Skeletal muscle satellite cell (primary cell): ENCODE measurements around the gene CCDC73.

ENCODE experiments used
- H3K27me3 ChIP-seq: 2 replicates; pipeline ENCODE4 v1.7.0; 2013; ENCODE audit warnings: low read length; ENCODE audit not compliant: control insufficient read depth, insufficient read depth
- H3K36me3 ChIP-seq: 2 replicates; pipeline ENCODE4 v1.7.0; 2013; ENCODE audit warnings: mild to moderate bottlenecking, control low read depth, low read length; ENCODE audit not compliant: insufficient read depth
- H3K4me1 ChIP-seq: 2 replicates; pipeline ENCODE4 v1.7.0; 2013; ENCODE audit warnings: low read length; ENCODE audit not compliant: control insufficient read depth, insufficient read depth
- H3K4me2 ChIP-seq: 2 replicates; pipeline ENCODE4 v1.7.0; 2013; ENCODE audit warnings: mild to moderate bottlenecking, low read length
- H3K4me3 ChIP-seq: 2 replicates; pipeline ENCODE4 v1.7.0; 2013; ENCODE audit warnings: low read length
- H3K9ac ChIP-seq: 2 replicates; pipeline ENCODE4 v1.7.0; 2013; ENCODE audit warnings: mild to moderate bottlenecking, low read depth, low read length, moderate library complexity
- H3K9me3 ChIP-seq: replicated peaks from 2 replicates; pipeline ENCODE4 v1.7.0; 2013; ENCODE audit warnings: mild to moderate bottlenecking, control low read depth, low read length

Gene CCDC73

GRCh38 chr11:32704261-32704660, 90.2 kb downstream of the CCDC73 start:
- Histone ChIP-seq H3K4me1 (peaks cover 14% of the 10 kb centered on the region), H3K4me2 (no peak overlapping the region), H3K36me3 (no peaks in the 10 kb centered on the region), H3K9ac (no peak overlapping the region), H3K27me3 (peaks cover 4% of the 10 kb centered on the region), H3K9me3 (no peaks in the 10 kb centered on the region), H3K4me3 (no peak overlapping the region)

- H3K27me3 ChIP-seq = peaks cover 4% of the 10 kb centered on the region
- no peak overlapping the region for H3K4me2 ChIP-seq
- H3K4me1 ChIP-seq = peaks cover under 1% of the 10 kb centered on the region
- H3K9me3 ChIP-seq = no peaks in the 10 kb centered on the region
- no peak overlapping the region for H3K9ac ChIP-seq
- H3K36me3 ChIP-seq = no peaks in the 10 kb centered on the region
- H3K4me3 ChIP-seq = no peak overlapping the region
Measured at GRCh38 chr11:32701616-32702015, 92.8 kb downstream of the CCDC73 start.

- Histone ChIP-seq H3K36me3 (no peaks in the 10 kb centered on the region), H3K9me3 (no peaks in the 10 kb centered on the region), H3K4me1 (no peaks in the 10 kb centered on the region), H3K4me3 (no peak overlapping the region), H3K4me2 (no peak overlapping the region), H3K27me3 (peaks cover 10% of the 10 kb centered on the region), H3K9ac (no peak overlapping the region)
Measured at GRCh38 chr11:32698579-32698978, 95.9 kb downstream of the CCDC73 start.

GRCh38 chr11:32671051-32671450, 123.4 kb downstream of the CCDC73 start:
- no peaks in the 10 kb centered on the region for H3K4me1 ChIP-seq
- H3K9ac ChIP-seq = no peak overlapping the region
- H3K27me3 ChIP-seq = no peaks in the 10 kb centered on the region
- H3K9me3 ChIP-seq = no peaks in the 10 kb centered on the region
- H3K4me2 ChIP-seq = no peak overlapping the region
- no peaks in the 10 kb centered on the region for H3K36me3 ChIP-seq
- H3K4me3 ChIP-seq = no peak overlapping the region

GRCh38 chr11:32659672-32660071, 134.8 kb downstream of the CCDC73 start:
- H3K9me3 ChIP-seq = no peaks in the 10 kb centered on the region
- no peak overlapping the region for H3K4me3 ChIP-seq
- peaks cover 17% of the 10 kb centered on the region for H3K4me1 ChIP-seq
- H3K27me3 ChIP-seq = no peaks in the 10 kb centered on the region
- no peak overlapping the region for H3K9ac ChIP-seq
- no peak overlapping the region for H3K4me2 ChIP-seq
- no peaks in the 10 kb centered on the region for H3K36me3 ChIP-seq

GRCh38 chr11:32658639-32659406, 135.6 kb downstream of the CCDC73 start:
- peaks cover 17% of the 10 kb centered on the region for H3K4me1 ChIP-seq
- H3K27me3 ChIP-seq = no peaks in the 10 kb centered on the region
- H3K4me2 ChIP-seq = peak overlapping the region; percentile 67
- no peaks in the 10 kb centered on the region for H3K36me3 ChIP-seq
- no peaks in the 10 kb centered on the region for H3K9me3 ChIP-seq
- H3K9ac ChIP-seq = no peak overlapping the region
- peak overlapping the region; percentile 27 for H3K4me3 ChIP-seq

- no peak overlapping the region for H3K4me2 ChIP-seq
- no peaks in the 10 kb centered on the region for H3K9me3 ChIP-seq
- H3K36me3 ChIP-seq = no peaks in the 10 kb centered on the region
- no peaks in the 10 kb centered on the region for H3K27me3 ChIP-seq
- no peak overlapping the region for H3K4me3 ChIP-seq
- H3K4me1 ChIP-seq = no peaks in the 10 kb centered on the region
- no peak overlapping the region for H3K9ac ChIP-seq
Measured at GRCh38 chr11:32643526-32643925, 150.9 kb downstream of the CCDC73 start.

- no peak overlapping the region for H3K9ac ChIP-seq
- no peaks in the 10 kb centered on the region for H3K27me3 ChIP-seq
- H3K36me3 ChIP-seq = no peaks in the 10 kb centered on the region
- H3K9me3 ChIP-seq = no peaks in the 10 kb centered on the region
- H3K4me3 ChIP-seq = no peak overlapping the region
- no peaks in the 10 kb centered on the region for H3K4me1 ChIP-seq
- no peak overlapping the region for H3K4me2 ChIP-seq
Measured at GRCh38 chr11:32641361-32641760, 153.1 kb downstream of the CCDC73 start.

GRCh38 chr11:32635819-32636218, 158.6 kb downstream of the CCDC73 start:
- Histone ChIP-seq H3K4me2 (no peak overlapping the region), H3K4me1 (no peaks in the 10 kb centered on the region), H3K4me3 (no peak overlapping the region), H3K36me3 (no peaks in the 10 kb centered on the region), H3K9ac (no peak overlapping the region), H3K9me3 (no peaks in the 10 kb centered on the region), H3K27me3 (peaks cover 8% of the 10 kb centered on the region)

- Histone ChIP-seq H3K9me3 (no peaks in the 10 kb centered on the region), H3K4me2 (no peak overlapping the region), H3K36me3 (no peaks in the 10 kb centered on the region), H3K9ac (no peak overlapping the region), H3K27me3 (peaks cover 8% of the 10 kb centered on the region), H3K4me3 (no peak overlapping the region), H3K4me1 (no peaks in the 10 kb centered on the region)
Measured at GRCh38 chr11:32630844-32631243, 163.6 kb downstream of the CCDC73 start.

- Histone ChIP-seq H3K9ac (no peak overlapping the region), H3K4me2 (no peak overlapping the region), H3K4me1 (no peaks in the 10 kb centered on the region), H3K9me3 (no peaks in the 10 kb centered on the region), H3K4me3 (no peak overlapping the region), H3K27me3 (no peaks in the 10 kb centered on the region), H3K36me3 (no peaks in the 10 kb centered on the region)
Measured at GRCh38 chr11:32616903-32617302, 177.6 kb downstream of the CCDC73 start.

- H3K36me3 ChIP-seq = no peaks in the 10 kb centered on the region
- H3K9ac ChIP-seq = no peak overlapping the region
- no peak overlapping the region for H3K4me2 ChIP-seq
- H3K27me3 ChIP-seq = no peaks in the 10 kb centered on the region
- no peaks in the 10 kb centered on the region for H3K9me3 ChIP-seq
- H3K4me3 ChIP-seq = no peak overlapping the region
- no peaks in the 10 kb centered on the region for H3K4me1 ChIP-seq
Measured at GRCh38 chr11:32615422-32615821, 179.0 kb downstream of the CCDC73 start.
